MM.1S (cell line): Measurements from ENCODE around the gene SLC7A6.

Experiments used
- DNase-seq: peaks from one replicate; pipeline ENCODE4 v3.0.0-alpha.2; 2015
- H2AFZ ChIP-seq: fragments of 300-600 bp; sonication (generic); 2 replicates; pipeline ENCODE4 v1.6.0; 2016; ENCODE audit warnings: antibody characterized with exemption, low read length
- H3F3A ChIP-seq: fragments of 300-600 bp; sonication (generic); 2 replicates; pipeline ENCODE4 v1.6.1; 2016; ENCODE audit warnings: mild to moderate bottlenecking, antibody characterized with exemption, low read length, moderate library complexity, mixed read lengths; ENCODE audit not compliant: insufficient read depth
- H3K27ac ChIP-seq: fragments of 300-600 bp; sonication (generic); 2 replicates; pipeline ENCODE4 v1.5.1; 2016; ENCODE audit warnings: mild to moderate bottlenecking, low read length
- H3K27me3 ChIP-seq: fragments of 300-600 bp; sonication (generic); replicated peaks from 2 replicates; pipeline ENCODE4 v1.6.0; 2016; ENCODE audit warnings: low read length; ENCODE audit not compliant: insufficient read depth
- H3K36me3 ChIP-seq: fragments of 300-600 bp; sonication (generic); replicated peaks from 2 replicates; pipeline ENCODE4 v1.6.1; 2016; ENCODE audit warnings: mild to moderate bottlenecking, low read length, mixed read lengths; ENCODE audit not compliant: insufficient read depth
- H3K4me1 ChIP-seq: fragments of 300-600 bp; sonication (generic); 2 replicates; pipeline ENCODE4 v1.6.1; 2016; ENCODE audit warnings: low read length, mixed read lengths
- H3K4me2 ChIP-seq: fragments of 300-600 bp; sonication (generic); 2 replicates; pipeline ENCODE4 v1.6.0; 2016; ENCODE audit warnings: low read depth, low read length
- H3K4me3 ChIP-seq: fragments of 300-600 bp; sonication (generic); 2 replicates; pipeline ENCODE4 v1.5.1; 2016; ENCODE audit warnings: low read length, mixed read lengths
- H3K79me2 ChIP-seq: fragments of 300-600 bp; sonication (generic); 2 replicates; pipeline ENCODE4 v1.6.1; 2016; ENCODE audit warnings: mixed run types, low read length, mixed read lengths
- H3K9ac ChIP-seq: fragments of 300-600 bp; sonication (generic); 2 replicates; pipeline ENCODE4 v1.6.1; 2016; ENCODE audit warnings: low read length, mixed read lengths
- H3K9me2 ChIP-seq: fragments of 300-600 bp; sonication (generic); replicated peaks from 2 replicates; pipeline ENCODE4 v1.6.1; 2016; ENCODE audit warnings: mild to moderate bottlenecking, low read length, mixed read lengths; ENCODE audit not compliant: insufficient read depth
- H3K9me3 ChIP-seq: fragments of 300-600 bp; sonication (generic); replicated peaks from 2 replicates; pipeline ENCODE4 v1.6.1; 2016; ENCODE audit warnings: mild to moderate bottlenecking, low read length, mixed read lengths; ENCODE audit not compliant: insufficient read depth
- H4K20me1 ChIP-seq: fragments of 300-600 bp; sonication (generic); 2 replicates; pipeline ENCODE4 v1.6.1; 2016; ENCODE audit warnings: mild to moderate bottlenecking, low read length, moderate library complexity, mixed read lengths; ENCODE audit not compliant: insufficient read depth
- EZH2 ChIP-seq: fragments of 300-600 bp; sonication (generic); optimal IDR thresholded peaks from 2 replicates; pipeline ENCODE3; 2017; ENCODE audit warnings: low read depth, mild to moderate bottlenecking, antibody characterized with exemption, low read length, mixed read lengths
- EZH2phosphoT487 ChIP-seq: fragments of 300-600 bp; sonication (generic); IDR thresholded peaks from 2 replicates; pipeline ENCODE4 v1.6.1; 2018; ENCODE audit warnings: antibody characterized with exemption, low read length
- TF ChIP-seq, protein P1 (sequence below): fragments of 300-600 bp; sonication (generic); IDR thresholded peaks from 2 replicates; pipeline ENCODE4 v1.5.1; 2016; ENCODE audit warnings: antibody characterized with exemption, low read length, mixed read lengths

SLC7A6 gene

GRCh38 chr16:68310774-68311511 lies 46.6 kb downstream of the SLC7A6 start, which contains the start of the genes PRMT7 and SLC7A6OS:
PRMT7 (plus strand) TSS chr16:68311019; CDS start chr16:68315980, 4,961 bp downstream.
SLC7A6OS (minus strand) TSS chr16:68310946; CDS start chr16:68310926, 20 bp downstream.
- no peaks in the 10 kb centered on the region for H3K27me3 ChIP-seq
- peak; percentile 96 for DNase-seq
- no peaks in the 10 kb centered on the region for H3K9me2 ChIP-seq
- peaks cover under 1% of the 10 kb centered on the region; the same call in 1 of the 2 replicates for H3K36me3 ChIP-seq
- H3K79me2 ChIP-seq, result peaks cover 91% of the 10 kb centered on the region
- peaks cover 27% of the 10 kb centered on the region for H3K4me1 ChIP-seq
- peak within 1 kb of the TSS; percentile 62; the same call in 1 of the 2 replicates for H3K27ac ChIP-seq
- H3F3A ChIP-seq, result peaks cover 31% of the 10 kb centered on the region
- peak within 1 kb of the TSS; percentile 81 for H3K9ac ChIP-seq
- peak within 1 kb of the TSS; percentile 99 for H3K4me3 ChIP-seq
- no peaks in the 10 kb centered on the region for H4K20me1 ChIP-seq
- H2AFZ ChIP-seq, result peak within 1 kb of the TSS; percentile 87
- H3K4me2 ChIP-seq, result peak within 1 kb of the TSS; percentile 85
- TF ChIP-seq, protein P1, sequence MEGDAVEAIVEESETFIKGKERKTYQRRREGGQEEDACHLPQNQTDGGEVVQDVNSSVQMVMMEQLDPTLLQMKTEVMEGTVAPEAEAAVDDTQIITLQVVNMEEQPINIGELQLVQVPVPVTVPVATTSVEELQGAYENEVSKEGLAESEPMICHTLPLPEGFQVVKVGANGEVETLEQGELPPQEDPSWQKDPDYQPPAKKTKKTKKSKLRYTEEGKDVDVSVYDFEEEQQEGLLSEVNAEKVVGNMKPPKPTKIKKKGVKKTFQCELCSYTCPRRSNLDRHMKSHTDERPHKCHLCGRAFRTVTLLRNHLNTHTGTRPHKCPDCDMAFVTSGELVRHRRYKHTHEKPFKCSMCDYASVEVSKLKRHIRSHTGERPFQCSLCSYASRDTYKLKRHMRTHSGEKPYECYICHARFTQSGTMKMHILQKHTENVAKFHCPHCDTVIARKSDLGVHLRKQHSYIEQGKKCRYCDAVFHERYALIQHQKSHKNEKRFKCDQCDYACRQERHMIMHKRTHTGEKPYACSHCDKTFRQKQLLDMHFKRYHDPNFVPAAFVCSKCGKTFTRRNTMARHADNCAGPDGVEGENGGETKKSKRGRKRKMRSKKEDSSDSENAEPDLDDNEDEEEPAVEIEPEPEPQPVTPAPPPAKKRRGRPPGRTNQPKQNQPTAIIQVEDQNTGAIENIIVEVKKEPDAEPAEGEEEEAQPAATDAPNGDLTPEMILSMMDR, result peak; percentile 10; the same call in 1 of the 2 replicates
- TF ChIP-seq EZH2, result no peak
- no peaks in the 10 kb centered on the region for H3K9me3 ChIP-seq

GRCh38 chr16:68313116-68313515 lies 48.8 kb downstream of the SLC7A6 start:
- peaks cover 18% of the 10 kb centered on the region for H3F3A ChIP-seq
- peaks cover 74% of the 10 kb centered on the region for H3K79me2 ChIP-seq
- no peak overlapping the region for H3K4me3 ChIP-seq
- no peaks in the 10 kb centered on the region for H3K9me3 ChIP-seq
- TF ChIP-seq EZH2, result no peak
- TF ChIP-seq, protein P1, result no peak
- no peak for TF ChIP-seq EZH2phosphoT487
- no peaks in the 10 kb centered on the region for H3K27me3 ChIP-seq
- no peak overlapping the region for H3K4me2 ChIP-seq
- H3K27ac ChIP-seq, result no peak overlapping the region
- peaks cover 3% of the 10 kb centered on the region for H3K36me3 ChIP-seq
- H2AFZ ChIP-seq, result no peak overlapping the region
- no peak for DNase-seq
- H3K9ac ChIP-seq, result no peak overlapping the region
- peaks cover 15% of the 10 kb centered on the region for H3K4me1 ChIP-seq
- H4K20me1 ChIP-seq, result no peaks in the 10 kb centered on the region
- no peaks in the 10 kb centered on the region for H3K9me2 ChIP-seq

- no peak overlapping the region for H3K9ac ChIP-seq
- H3K79me2 ChIP-seq, result peaks cover 34% of the 10 kb centered on the region
- no peak for DNase-seq
- TF ChIP-seq EZH2 (no peak), EZH2phosphoT487 (no peak)
- TF ChIP-seq, protein P1, result no peak
- no peak overlapping the region for H3K4me3 ChIP-seq
- H2AFZ ChIP-seq, result no peak overlapping the region
- no peaks in the 10 kb centered on the region for H4K20me1 ChIP-seq
- H3K4me1 ChIP-seq, result no peaks in the 10 kb centered on the region
- H3K9me3 ChIP-seq, result no peaks in the 10 kb centered on the region
- H3K27ac ChIP-seq, result no peak overlapping the region
- H3K27me3 ChIP-seq, result no peaks in the 10 kb centered on the region
- no peaks in the 10 kb centered on the region for H3F3A ChIP-seq
- peaks cover 3% of the 10 kb centered on the region; the same call in 1 of the 2 replicates for H3K36me3 ChIP-seq
- no peaks in the 10 kb centered on the region for H3K9me2 ChIP-seq
- H3K4me2 ChIP-seq, result no peak overlapping the region
Observed at GRCh38 chr16:68319185-68319908, 55.0 kb downstream of the SLC7A6 start.
